Testis (tissue), 3 donors: ENCODE measurements around the gene YTHDF1. TPM values are rescaled to one million over a fixed set of nuclear protein-coding genes. Genes with fewer than 3 reads are reported as not detected.

ENCODE experiments used
- DNase-seq: peaks from one replicate; pipeline ENCODE4 v3.0.0-alpha.2; 2019
- H3K27ac ChIP-seq, 2 donors: fragments of 200-600 bp; sonication (generic); one replicate each; pipeline ENCODE4 v1.5.1; 2019
- H3K27me3 ChIP-seq: fragments of 200-600 bp; sonication (generic); one replicate; pipeline ENCODE4 v1.5.1; 2019
- H3K36me3 ChIP-seq: fragments of 200-600 bp; sonication (generic); one replicate; pipeline ENCODE4 v1.5.1; 2017; ENCODE audit warnings: low read depth; ENCODE audit errors: missing control alignments
- H3K4me1 ChIP-seq: fragments of 200-600 bp; sonication (generic); one replicate; pipeline ENCODE4 v1.5.1; 2019
- H3K4me3 ChIP-seq, 2 donors: fragments of 200-600 bp; sonication (generic); one replicate each; pipeline ENCODE4 v1.5.1; 2017 to 2019
- H3K9me3 ChIP-seq: fragments of 200-600 bp; sonication (generic); one replicate; pipeline ENCODE4 v1.5.1; 2017
- CTCF ChIP-seq, 3 experiments: fragments of 450-650 bp in 2 of 3; fragments of 200-600 bp in 1 of 3; sonication (generic) in 1 of 3; IDR thresholded peaks; one replicate each; pipeline ENCODE4 v1.5.1; 2016 to 2019; ENCODE audit warnings: antibody characterized with exemption in 3 of 3, mild to moderate bottlenecking in 2 of 3, moderate library complexity in 1 of 3
- POLR2A ChIP-seq: fragments of 450-650 bp; IDR thresholded peaks from one replicate; pipeline ENCODE4 v1.6.1; 2017; ENCODE audit warnings: antibody characterized with exemption, mild to moderate bottlenecking, moderate library complexity
- WGBS, 2 donors: methylation state at CpG; one replicate each; pipeline ENCODE4 v1.1.5; 2018; 5-methylcytosine and 5-hydroxymethylcytosine counted together
- intact Hi-C: fragments of 100-400 bp; cut with DNase I; formaldehyde crosslinking; loops from one replicate; pipeline ENCODE4 v1.15.1; 2023; ENCODE audit warnings: low total_unique reads
- polyA plus RNA-seq: library from polyadenylated mRNA; stranded (reverse); fragments of 350-450 nt; fragmentation: Illumina TruSeq; extraction: RNeasy Lipid Tissue Mini Kit (QIAGEN cat#74804); gene quantifications from one replicate; pipeline ENCODE4 v1.2.3, GENCODE V29; 2014; ENCODE audit warnings: low read depth, low replicate concordance; ENCODE audit not compliant: insufficient read depth
- total RNA-seq, 2 donors: library from RNA; depleted of rRNA; stranded (reverse); fragments of >200 nt; gene quantifications; one replicate each; pipeline ENCODE4 v1.2.3, GENCODE V29; 2016

YTHDF1 gene
- total and polyA plus RNA-seq, 3 donors from 2014 or later, result 37.2 to 56.9 (median 55.7) TPM

- DNase-seq, result no peak
- no peaks in the 10 kb centered on the region for H3K36me3 ChIP-seq
- 69 to 73% methylated on average over 14 to 17 of the region's 17 CpGs for whole genome bisulfite sequencing, 2 donors
- TF ChIP-seq POLR2A, result no peak
- no peak for TF ChIP-seq CTCF (IDR thresholded peaks at IDR 0.05)
- no peaks in the 10 kb centered on the region for H3K27me3 ChIP-seq
- no peaks in the 10 kb centered on the region for H3K4me1 ChIP-seq
- H3K27ac ChIP-seq, result no peak overlapping the region
- no peaks in the 10 kb centered on the region for H3K9me3 ChIP-seq
- intact Hi-C loops, result no loop called here
- no peak overlapping the region for H3K4me3 ChIP-seq
These were observed 52.1 kb downstream of the YTHDF1 start for GRCh38 chr20:63163596-63164483.

- Histone ChIP-seq H3K36me3 (no peaks in the 10 kb centered on the region), H3K9me3 (no peaks in the 10 kb centered on the region), H3K4me1 (no peaks in the 10 kb centered on the region), H3K4me3 (no peak overlapping the region), H3K27ac (no peak overlapping the region), H3K27me3 (no peaks in the 10 kb centered on the region)
- DNase-seq, result no peak
- 87% methylated on average over 3 to 6 of the region's 6 CpGs for WGBS, 2 donors
- TF ChIP-seq CTCF (IDR thresholded peaks at IDR 0.05), result no peak
- TF ChIP-seq POLR2A, result no peak
- intact Hi-C loops, result no loop called here
These were observed 52.8 kb downstream of the YTHDF1 start for GRCh38 chr20:63163171-63163570.

GRCh38 chr20:63162206-63162795 is 53.6 kb downstream of the YTHDF1 start:
- H3K27ac ChIP-seq, result no peak overlapping the region
- H3K27me3 ChIP-seq, result no peaks in the 10 kb centered on the region
- DNase-seq, result no peak
- H3K36me3 ChIP-seq, result no peaks in the 10 kb centered on the region
- intact Hi-C loops, result no loop called here
- no peak overlapping the region for H3K4me3 ChIP-seq
- TF ChIP-seq CTCF (IDR thresholded peaks at IDR 0.05) (no peak), POLR2A (no peak)
- H3K9me3 ChIP-seq, result no peaks in the 10 kb centered on the region
- H3K4me1 ChIP-seq, result no peaks in the 10 kb centered on the region
- WGBS, 2 donors, result 78 to 85% methylated on average over 15 to 16 of the region's 19 CpGs

GRCh38 chr20:63161176-63161651 is 54.7 kb downstream of the YTHDF1 start:
- no peak for DNase-seq
- Histone ChIP-seq H3K4me3 (no peak overlapping the region), H3K36me3 (no peaks in the 10 kb centered on the region), H3K4me1 (no peaks in the 10 kb centered on the region), H3K27ac (no peak overlapping the region), H3K9me3 (no peaks in the 10 kb centered on the region), H3K27me3 (no peaks in the 10 kb centered on the region)
- TF ChIP-seq CTCF (IDR thresholded peaks at IDR 0.05), result no peak
- no peak for TF ChIP-seq POLR2A
- WGBS, 2 donors, result 85 to 88% methylated on average over 9 to 11 of the region's 11 CpGs
- intact Hi-C loops, result no loop called here
